Measurements from ENCODE around the gene SERINC5. TPM values are rescaled to one million over a fixed set of nuclear protein-coding genes. Genes with fewer than 3 reads are reported as not detected.
"Not testable (repeated sequence)": the region's sequence is repeated elsewhere in the genome, so short reads cannot be mapped to it uniquely, and the experiment has no call there.

The SERINC5 gene
- total RNA-seq, 2 donors from 2014 or later: 34.4 to 50.4 TPM

- Mint-ChIP-seq H3K36me3 (peaks cover 6 to 26% of the 10 kb centered on the region in 2 donors), H3K9me3 (no peaks in the 10 kb centered on the region), H3K27ac (peak overlapping the region; percentile 4 to 89)
- ATAC-seq (peak; percentile 30 to 49), DNase-seq (ENCODE audit: low spot score in 2 of 2) (no peak)
These were observed 104.0 kb downstream of the SERINC5 start for GRCh38 chr5:80151890-80152289.

- DNase-seq (ENCODE audit: low spot score in 2 of 2) (no peak), ATAC-seq (no peak)
- H3K36me3 Mint-ChIP-seq: peaks cover 6 to 31% of the 10 kb centered on the region in 2 donors
- peak overlapping the region; percentile 4 to 89 for H3K27ac Mint-ChIP-seq
- no peaks in the 10 kb centered on the region for H3K9me3 Mint-ChIP-seq
These were observed 105.1 kb downstream of the SERINC5 start for GRCh38 chr5:80150731-80151130.

- Mint-ChIP-seq H3K27ac (no peak overlapping the region), H3K9me3 (no peaks in the 10 kb centered on the region), H3K36me3 (peaks cover 6 to 35% of the 10 kb centered on the region in 2 donors)
- ATAC-seq: no peak
- DNase-seq (ENCODE audit: low spot score in 2 of 2): no peak
These were observed 106.7 kb downstream of the SERINC5 start for GRCh38 chr5:80149161-80149609.

GRCh38 chr5:80147119-80147815 lies 108.6 kb downstream of the SERINC5 start:
- ATAC-seq: no peak
- Mint-ChIP-seq H3K36me3 (peaks cover 6 to 40% of the 10 kb centered on the region in 2 donors), H3K9me3 (no peaks in the 10 kb centered on the region), H3K27ac (peak overlapping the region; percentile 33 to 83)
- DNase-seq (ENCODE audit: low spot score in 2 of 2): no peak

- H3K36me3 Mint-ChIP-seq: peaks cover 6 to 33% of the 10 kb centered on the region in 2 donors
- no peak for ATAC-seq
These were observed 109.8 kb downstream of the SERINC5 start for GRCh38 chr5:80146046-80146445.

GRCh38 chr5:80143491-80143890 lies 112.4 kb downstream of the SERINC5 start:
- H3K36me3 Mint-ChIP-seq: peaks cover 0 to 25% of the 10 kb centered on the region in 2 donors
- ATAC-seq (no peak), DNase-seq (ENCODE audit: low spot score in 2 of 2) (no peak)
- H3K27ac Mint-ChIP-seq: no peak overlapping the region
- no peaks in the 10 kb centered on the region for H3K9me3 Mint-ChIP-seq

More at GRCh38 chr5:80146046-80146445, 109.8 kb downstream of the SERINC5 start:
- DNase-seq (ENCODE audit: low spot score in 2 of 2): no peak
- H3K27ac Mint-ChIP-seq: peak overlapping the region in 1 of 2 donors; percentile 33
- no peaks in the 10 kb centered on the region for H3K9me3 Mint-ChIP-seq

GRCh38 chr5:80142996-80143395 lies 112.9 kb downstream of the SERINC5 start:
- H3K27ac Mint-ChIP-seq: peak overlapping the region; percentile 56 to 76
- ATAC-seq (no peak), DNase-seq (ENCODE audit: low spot score in 2 of 2) (no peak)
- H3K36me3 Mint-ChIP-seq: peaks cover 0 to 26% of the 10 kb centered on the region in 2 donors
- H3K9me3 Mint-ChIP-seq: no peaks in the 10 kb centered on the region

- Mint-ChIP-seq H3K36me3 (peaks cover 0 to 32% of the 10 kb centered on the region in 2 donors), H3K27ac (peak overlapping the region; percentile 60 to 76), H3K9me3 (no peaks in the 10 kb centered on the region)
- DNase-seq (ENCODE audit: low spot score in 2 of 2) (no peak), ATAC-seq (no peak)
These were observed 114.2 kb downstream of the SERINC5 start for GRCh38 chr5:80141681-80142080.

- DNase-seq (ENCODE audit: low spot score in 2 of 2) (no peak), ATAC-seq (no peak)
- H3K9me3 Mint-ChIP-seq: no peaks in the 10 kb centered on the region
- peak overlapping the region; percentile 60 to 76 for H3K27ac Mint-ChIP-seq
- H3K36me3 Mint-ChIP-seq: peaks cover 0 to 31% of the 10 kb centered on the region in 2 donors
These were observed 114.6 kb downstream of the SERINC5 start for GRCh38 chr5:80141147-80141671.

- Mint-ChIP-seq H3K27ac (peak overlapping the region; percentile 51 to 76), H3K36me3 (peaks cover 6 to 30% of the 10 kb centered on the region in 2 donors), H3K9me3 (peaks cover 0 to 3% of the 10 kb centered on the region in 2 donors)
- DNase-seq (ENCODE audit: low spot score in 2 of 2) (no peak), ATAC-seq (peak; percentile 56 to 65)
These were observed 115.4 kb downstream of the SERINC5 start for GRCh38 chr5:80140496-80140895.

GRCh38 chr5:80139466-80139972 lies 116.3 kb downstream of the SERINC5 start:
- DNase-seq (ENCODE audit: low spot score in 2 of 2) (no peak), ATAC-seq (peak in 1 of 2 donors; percentile 20)
- peaks cover 8 to 31% of the 10 kb centered on the region in 2 donors for H3K36me3 Mint-ChIP-seq
- peaks cover 0 to 5% of the 10 kb centered on the region in 2 donors for H3K9me3 Mint-ChIP-seq
- peak overlapping the region; percentile 73 to 76 for H3K27ac Mint-ChIP-seq

GRCh38 chr5:80138486-80138885 lies 117.4 kb downstream of the SERINC5 start:
- Mint-ChIP-seq H3K27ac (no peak overlapping the region), H3K36me3 (peaks cover 8 to 24% of the 10 kb centered on the region in 2 donors), H3K9me3 (peaks cover 0 to 5% of the 10 kb centered on the region in 2 donors)
- DNase-seq (ENCODE audit: low spot score in 2 of 2) (no peak), ATAC-seq (no peak)

- H3K36me3 Mint-ChIP-seq: peaks cover 8 to 31% of the 10 kb centered on the region in 2 donors
These were observed 119.0 kb downstream of the SERINC5 start for GRCh38 chr5:80136798-80137197.

GRCh38 chr5:80134876-80135275 lies 121.0 kb downstream of the SERINC5 start:
- Mint-ChIP-seq H3K36me3 (peaks cover 14 to 46% of the 10 kb centered on the region in 2 donors), H3K9me3 (peaks cover 11 to 26% of the 10 kb centered on the region in 2 donors), H3K27ac (peak overlapping the region; percentile 54 to 88)
- DNase-seq (ENCODE audit: low spot score in 2 of 2) (no peak), ATAC-seq (no peak)

More at GRCh38 chr5:80136798-80137197, 119.0 kb downstream of the SERINC5 start:
- not testable (repeated sequence) for DNase-seq (ENCODE audit: low spot score in 2 of 2)
- ATAC-seq: peak in 1 of 2 donors; percentile 20
- Mint-ChIP-seq H3K9me3 (peaks cover 0 to 13% of the 10 kb centered on the region in 2 donors), H3K27ac (peak overlapping the region; percentile 70 to 88)

- DNase-seq (ENCODE audit: low spot score in 2 of 2) (no peak), ATAC-seq (no peak)
- H3K9me3 Mint-ChIP-seq: peaks cover 11 to 21% of the 10 kb centered on the region in 2 donors
- no peak overlapping the region for H3K27ac Mint-ChIP-seq
- peaks cover 13 to 32% of the 10 kb centered on the region in 2 donors for H3K36me3 Mint-ChIP-seq
These were observed 126.7 kb downstream of the SERINC5 start for GRCh38 chr5:80129146-80129545.

- DNase-seq (ENCODE audit: low spot score in 2 of 2): no peak
- ATAC-seq: no peak
- Mint-ChIP-seq H3K9me3 (peaks cover 11 to 21% of the 10 kb centered on the region in 2 donors), H3K27ac (no peak overlapping the region), H3K36me3 (peaks cover 14 to 32% of the 10 kb centered on the region in 2 donors)
These were observed 127.7 kb downstream of the SERINC5 start for GRCh38 chr5:80128141-80128540.

- Mint-ChIP-seq H3K9me3 (peaks cover 11 to 16% of the 10 kb centered on the region in 2 donors), H3K27ac (peak overlapping the region in 1 of 2 donors; percentile 67), H3K36me3 (peaks cover 14 to 29% of the 10 kb centered on the region in 2 donors)
- DNase-seq (ENCODE audit: low spot score in 2 of 2): peak in 1 of 2 donors; percentile 62
- peak in 1 of 2 donors; percentile 77 for ATAC-seq
These were observed 128.7 kb downstream of the SERINC5 start for GRCh38 chr5:80127116-80127552.
